Fibroblast of lung (primary cell): Measurements from ENCODE around the gene KRT7. TPM values are rescaled to one million over a fixed set of nuclear protein-coding genes. Genes with fewer than 3 reads are reported as not detected.

Source experiments
- DNase-seq, 2 donors: peaks; one replicate each; pipeline versions ENCODE4 v3.0.0 to v3.0.0-alpha.2; 2010; ENCODE audit warnings: low read depth in 2 of 2
- H2AFZ ChIP-seq: 2 replicates; pipeline ENCODE4 v1.5.1; 2012; ENCODE audit warnings: low read length, control low read depth, inconsistent platforms
- H3K27ac ChIP-seq: 2 replicates; pipeline ENCODE4 v1.5.1; 2011; ENCODE audit warnings: low read length, control low read depth; ENCODE audit not compliant: insufficient read depth
- H3K27me3 ChIP-seq: 2 replicates; pipeline ENCODE4 v1.5.1; 2011; ENCODE audit warnings: mild to moderate bottlenecking, low read length; ENCODE audit not compliant: control insufficient read depth, insufficient read depth
- H3K36me3 ChIP-seq: 2 replicates; pipeline ENCODE4 v1.5.1; 2011; ENCODE audit warnings: low read length; ENCODE audit not compliant: control insufficient read depth, insufficient read depth
- H3K4me1 ChIP-seq: 2 replicates; pipeline ENCODE4 v1.5.1; 2011; ENCODE audit warnings: low read length; ENCODE audit not compliant: control insufficient read depth, insufficient read depth; ENCODE audit errors: extremely low read depth
- H3K4me2 ChIP-seq: 2 replicates; pipeline ENCODE4 v1.5.1; 2011; ENCODE audit warnings: low read length, control low read depth; ENCODE audit not compliant: insufficient read depth; ENCODE audit errors: extremely low read depth
- H3K4me3 ChIP-seq, 4 experiments: fragments of 200-600 bp in 1 of 4; sonication (generic) in 1 of 4; replicated peaks in 1 of 4; 2 replicates each; pipeline ENCODE4 v1.5.1; 2011 to 2016; ENCODE audit warnings: low read length in 4 of 4, low read depth in 3 of 4, mild to moderate bottlenecking in 3 of 4, control low read depth in 2 of 4, inconsistent platforms in 1 of 4, mixed read lengths in 1 of 4; ENCODE audit not compliant: insufficient read depth in 1 of 4; ENCODE audit errors: control extremely low read depth in 1 of 4
- H3K79me2 ChIP-seq: 2 replicates; pipeline ENCODE4 v1.5.1; 2012; ENCODE audit warnings: mild to moderate bottlenecking, low read length, inconsistent platforms; ENCODE audit not compliant: control insufficient read depth, insufficient read depth
- H3K9ac ChIP-seq: 2 replicates; pipeline ENCODE4 v1.5.1; 2011; ENCODE audit warnings: mild to moderate bottlenecking, low read length, control low read depth; ENCODE audit not compliant: insufficient read depth
- H3K9me3 ChIP-seq: 2 replicates; pipeline ENCODE4 v1.5.1; 2012; ENCODE audit warnings: low read depth, low read length; ENCODE audit not compliant: control insufficient read depth, insufficient read depth
- H4K20me1 ChIP-seq: 2 replicates; pipeline ENCODE4 v1.5.1; 2011; ENCODE audit warnings: low read length; ENCODE audit not compliant: control insufficient read depth, insufficient read depth; ENCODE audit errors: extremely low read depth
- CTCF ChIP-seq, 2 donors: IDR thresholded peaks in 1 of 2; conservative IDR thresholded peaks in 1 of 2; 1 replicate in 1 of 2; 2 replicates in 1 of 2; pipeline ENCODE4 v1.5.1; 2011 to 2012; ENCODE audit warnings: low read length in 2 of 2, control low read depth in 1 of 2, inconsistent platforms in 1 of 2, low read depth in 1 of 2, mild to moderate bottlenecking in 1 of 2
- EZH2 ChIP-seq: IDR thresholded peaks from 2 replicates; pipeline ENCODE4 v1.5.1; 2012; ENCODE audit warnings: low read length, control low read depth, mild to moderate bottlenecking; ENCODE audit errors: missing control alignments
- polyA plus RNA-seq, 2 donors: library from polyadenylated mRNA; depleted of rRNA in 1 of 2; stranded (reverse) in 1 of 2; unstranded in 1 of 2; fragments of >200 nt; gene quantifications; 2 replicates each; pipeline ENCODE4 v1.2.1, GENCODE V29; 2011 to 2012; ENCODE audit warnings: missing spikeins in 1 of 2
- total RNA-seq: library from RNA; depleted of rRNA; stranded (reverse); fragments of >200 nt; gene quantifications from 2 replicates; pipeline ENCODE4 v1.2.1, GENCODE V29; 2014

Gene KRT7
- total and polyA plus RNA-seq, 2 donors (not counting 1 experiment from before 2014, with no cell fraction given) = 3.5 to 8.6 TPM

DNA sequence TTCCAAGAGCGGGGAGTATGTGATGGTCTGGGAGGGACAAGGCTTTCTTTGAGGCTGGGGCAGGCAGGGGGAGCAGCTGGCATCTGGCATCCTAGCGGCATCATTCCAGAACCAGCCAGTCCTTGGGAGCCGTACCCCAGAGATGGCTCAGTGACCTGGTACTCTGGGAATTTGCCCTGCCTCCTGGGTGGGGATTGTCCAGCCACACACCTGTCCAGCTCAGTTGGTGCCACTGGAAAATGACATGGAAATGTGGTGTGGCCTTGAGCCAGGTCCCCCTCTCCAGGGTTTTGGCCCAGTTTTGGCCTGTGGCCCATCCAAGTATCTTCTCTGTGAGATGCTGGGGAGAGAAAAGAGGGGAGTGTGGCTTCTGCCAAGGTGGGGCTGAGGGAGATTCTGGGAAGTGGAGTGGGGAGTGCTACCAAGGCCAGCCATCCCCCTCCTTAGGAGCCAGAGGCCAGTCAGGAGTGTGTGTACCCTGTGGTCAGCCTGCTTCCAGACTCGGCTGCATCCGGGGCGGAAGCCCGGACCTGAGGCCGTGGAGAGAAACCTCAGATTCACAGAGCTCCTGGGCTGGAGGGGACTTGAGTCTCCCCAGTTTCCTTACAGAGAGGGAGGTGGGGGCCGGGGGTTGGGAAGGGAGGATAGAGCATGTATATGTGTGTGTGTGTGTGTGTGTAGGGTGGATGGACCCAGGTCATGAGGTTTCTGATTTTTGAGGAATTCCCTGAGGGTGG, 26.6 kb upstream of the KRT7 start:
- peaks cover 20% of the 10 kb centered on the region for H3K4me1 ChIP-seq
- H3K36me3 ChIP-seq = no peaks in the 10 kb centered on the region
- DNase-seq = no peak
- no peak overlapping the region for H2AFZ ChIP-seq
- no peaks in the 10 kb centered on the region for H3K9me3 ChIP-seq
- H3K79me2 ChIP-seq = no peaks in the 10 kb centered on the region
- no peaks in the 10 kb centered on the region for H3K27me3 ChIP-seq
- no peak overlapping the region for H3K4me3 ChIP-seq
- H4K20me1 ChIP-seq = no peaks in the 10 kb centered on the region
- no peak overlapping the region for H3K27ac ChIP-seq
- TF ChIP-seq EZH2 (no peak), CTCF (conservative IDR thresholded peaks at IDR 0.05 in 1 of 2, IDR thresholded peaks at IDR 0.05 in 1 of 2; ENCODE audit: low read depth in 1 of 2, low read length in 2 of 2) (no peak)
- H3K9ac ChIP-seq = no peak overlapping the region
- no peak overlapping the region for H3K4me2 ChIP-seq

GRCh38 chr12:52207106-52207505, 25.9 kb upstream of the KRT7 start:
- Histone ChIP-seq H3K9ac (no peak overlapping the region), H2AFZ (no peak overlapping the region), H3K27me3 (no peaks in the 10 kb centered on the region), H3K4me2 (no peak overlapping the region), H3K4me3 (no peak overlapping the region), H3K4me1 (peaks cover 20% of the 10 kb centered on the region), H4K20me1 (no peaks in the 10 kb centered on the region), H3K79me2 (no peaks in the 10 kb centered on the region), H3K36me3 (no peaks in the 10 kb centered on the region), H3K9me3 (no peaks in the 10 kb centered on the region), H3K27ac (no peak overlapping the region)
- TF ChIP-seq CTCF (conservative IDR thresholded peaks at IDR 0.05 in 1 of 2, IDR thresholded peaks at IDR 0.05 in 1 of 2; ENCODE audit: low read depth in 1 of 2, low read length in 2 of 2) (no peak), EZH2 (no peak)
- DNase-seq = no peak

DNA sequence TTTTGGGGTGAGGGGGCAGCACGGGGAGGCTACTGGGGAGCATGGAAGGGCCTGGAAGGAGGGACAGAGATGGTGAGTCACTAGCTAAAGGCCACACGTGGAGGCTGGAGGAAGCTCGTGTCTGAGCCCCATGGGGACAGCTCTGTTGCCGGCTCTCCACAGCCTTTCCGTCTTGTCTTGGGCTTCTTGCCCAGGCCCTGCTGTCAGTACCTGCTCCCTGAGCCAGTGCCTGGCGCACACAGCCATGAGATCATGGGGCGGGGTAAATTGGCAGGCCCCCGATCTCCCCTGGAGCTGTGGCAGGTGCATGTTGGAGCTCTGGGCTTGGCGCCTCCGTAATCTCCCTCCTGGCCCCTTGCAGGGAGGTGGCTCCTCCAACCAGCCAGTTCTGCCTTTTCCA, 25.1 kb upstream of the KRT7 start:
- no peaks in the 10 kb centered on the region for H4K20me1 ChIP-seq
- peak; percentile 36 to 66 for DNase-seq
- no peaks in the 10 kb centered on the region for H3K79me2 ChIP-seq
- no peak overlapping the region for H3K9ac ChIP-seq
- H3K4me2 ChIP-seq = no peak overlapping the region
- H3K27ac ChIP-seq = no peak overlapping the region
- no peaks in the 10 kb centered on the region for H3K27me3 ChIP-seq
- no peak for TF ChIP-seq EZH2
- H3K4me1 ChIP-seq = peaks cover 15% of the 10 kb centered on the region
- no peak overlapping the region for H3K4me3 ChIP-seq
- no peaks in the 10 kb centered on the region for H3K36me3 ChIP-seq
- H3K9me3 ChIP-seq = no peaks in the 10 kb centered on the region
- no peak overlapping the region for H2AFZ ChIP-seq
